ENCODE results near the gene CRYL1. TPM values are rescaled to one million over a fixed set of nuclear protein-coding genes. Genes with fewer than 3 reads are reported as not detected.

Gene CRYL1
- total RNA-seq, 1 donor from 2014 or later, result 9.0 TPM

- intact Hi-C loops (cut with micrococcal nuclease), result no loop called here
Measured at GRCh38 chr13:20534038-20534608, 8.5 kb upstream of the CRYL1 start.

GRCh38 chr13:20528452-20528851 lies 2.8 kb upstream of the CRYL1 start:
- intact Hi-C loops (cut with micrococcal nuclease), result loop anchor here (5.0 kb wide), 2 partner anchors 116 to 746 kb away; partner anchors contain the start of gene PSPC1

- intact Hi-C loops (cut with micrococcal nuclease), result loop anchor here (1.0 to 5.0 kb wide), 7 partner anchors 31 to 1077 kb away; partner anchors contain the start of genes EEF1AKMT1, IFT88 and PSPC1
Measured at GRCh38 chr13:20526664-20527063, 1.0 kb upstream of the CRYL1 start.

- intact Hi-C loops (cut with micrococcal nuclease), result loop anchor here (1.0 to 5.0 kb wide), 4 partner anchors 113 to 743 kb away; partner anchors contain the start of genes PSPC1 and XPO4
Measured at GRCh38 chr13:20525144-20525600, 485 bp downstream of the CRYL1 start.

DNA sequence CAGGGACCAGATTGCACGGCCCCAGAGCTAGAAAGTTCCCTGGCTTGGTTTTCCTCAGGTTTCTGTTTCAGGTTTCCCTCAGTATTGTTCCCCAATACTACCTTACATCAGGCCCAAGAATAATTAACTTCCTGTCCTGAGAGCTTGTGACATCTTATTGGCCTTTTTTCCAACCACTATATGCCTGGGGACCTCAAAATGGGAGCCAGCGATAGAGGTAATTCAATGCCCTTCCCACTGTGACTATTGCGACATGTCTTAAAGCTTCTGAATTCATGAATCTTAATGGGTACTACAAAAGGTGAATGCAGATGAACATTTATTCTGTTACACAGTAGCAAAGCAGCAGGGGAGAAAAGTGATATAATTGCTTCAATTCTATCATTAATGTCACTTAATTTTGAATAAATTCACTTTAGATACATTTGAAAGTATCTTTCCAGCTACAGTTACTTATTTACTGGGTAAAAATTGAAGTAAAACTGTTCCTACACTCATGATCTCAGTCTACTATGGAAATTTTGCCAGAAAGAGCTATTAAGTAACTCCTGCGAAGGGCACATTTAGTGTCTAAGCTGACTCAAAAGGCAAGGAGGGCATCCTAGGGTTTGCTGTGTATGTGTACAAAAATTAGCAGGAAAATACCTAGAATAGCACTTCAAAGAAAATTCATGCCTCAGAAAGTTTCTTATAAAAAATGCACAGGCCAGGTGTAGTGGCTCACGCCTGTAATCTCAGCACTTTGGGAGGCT lies 4.1 kb downstream of the CRYL1 start:
- intact Hi-C loops (cut with micrococcal nuclease), result no loop called here

DNA sequence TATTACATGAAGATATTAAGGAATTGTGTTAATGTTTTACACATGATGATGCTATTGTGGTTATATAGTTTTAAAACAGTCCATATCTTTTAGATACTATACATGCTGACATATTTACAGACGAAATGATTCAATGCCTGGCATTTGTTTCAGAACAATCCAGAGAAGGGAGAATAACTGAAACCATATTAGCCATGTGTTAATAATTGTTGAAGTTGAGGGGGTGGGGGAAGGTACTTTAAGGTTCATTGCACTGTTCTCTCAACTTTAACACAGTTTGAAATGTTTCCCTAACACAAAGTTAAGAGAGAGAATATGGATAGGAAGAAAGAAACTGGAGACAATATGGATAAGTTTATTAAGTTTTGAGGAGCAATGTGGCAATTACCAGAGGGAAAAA lies 5.8 kb downstream of the CRYL1 start:
- intact Hi-C loops (cut with micrococcal nuclease), result no loop called here

DNA sequence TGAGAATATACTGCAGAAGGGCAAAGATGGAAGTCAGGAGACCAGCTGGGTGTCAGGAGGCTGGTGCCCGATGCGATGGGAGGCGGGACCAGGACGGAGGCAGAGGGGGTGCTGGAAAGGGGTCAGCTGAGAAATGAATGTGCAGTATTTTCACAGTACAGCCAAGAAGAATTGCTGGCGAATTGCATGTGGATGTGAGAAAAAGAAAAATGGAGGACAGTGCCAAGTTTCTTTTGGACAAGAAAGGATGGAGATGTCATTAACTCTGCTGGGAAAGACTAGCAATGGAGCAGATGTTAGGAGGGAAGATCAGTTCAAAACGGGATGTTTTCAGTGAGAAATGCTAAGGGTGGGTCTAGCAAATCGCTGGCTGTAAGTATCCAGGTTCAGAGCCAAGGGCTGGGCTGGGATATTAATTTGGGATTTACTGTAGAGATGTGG lies 7.0 kb downstream of the CRYL1 start:
- intact Hi-C loops (cut with micrococcal nuclease), result no loop called here

DNA sequence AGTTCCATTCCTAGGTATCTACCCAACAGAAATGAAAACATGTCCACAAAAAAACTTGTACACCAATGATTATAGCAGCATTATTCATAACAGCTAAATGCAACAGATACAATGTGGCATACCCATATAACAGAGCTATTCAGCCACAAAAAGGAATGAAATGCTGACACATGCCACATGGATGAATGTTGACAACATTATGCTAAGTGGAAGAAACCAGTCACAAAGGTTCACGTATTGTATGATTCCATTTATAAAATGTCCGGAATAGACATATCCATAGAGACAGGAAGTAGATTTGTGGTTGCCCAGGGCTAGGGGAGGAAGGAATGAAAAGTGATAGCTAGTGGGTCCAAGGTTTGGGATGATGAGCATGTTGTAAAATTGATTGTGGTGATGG lies 10.8 kb downstream of the CRYL1 start:
- intact Hi-C loops (cut with micrococcal nuclease), result no loop called here

GRCh38 chr13:20513466-20513995 lies 12.1 kb downstream of the CRYL1 start:
- intact Hi-C loops (cut with micrococcal nuclease), result no loop called here

- intact Hi-C loops (cut with micrococcal nuclease), result no loop called here
Measured at GRCh38 chr13:20512042-20512683, 13.5 kb downstream of the CRYL1 start.

- intact Hi-C loops (cut with micrococcal nuclease), result no loop called here
Measured at GRCh38 chr13:20506696-20507095, 19.0 kb downstream of the CRYL1 start.

DNA sequence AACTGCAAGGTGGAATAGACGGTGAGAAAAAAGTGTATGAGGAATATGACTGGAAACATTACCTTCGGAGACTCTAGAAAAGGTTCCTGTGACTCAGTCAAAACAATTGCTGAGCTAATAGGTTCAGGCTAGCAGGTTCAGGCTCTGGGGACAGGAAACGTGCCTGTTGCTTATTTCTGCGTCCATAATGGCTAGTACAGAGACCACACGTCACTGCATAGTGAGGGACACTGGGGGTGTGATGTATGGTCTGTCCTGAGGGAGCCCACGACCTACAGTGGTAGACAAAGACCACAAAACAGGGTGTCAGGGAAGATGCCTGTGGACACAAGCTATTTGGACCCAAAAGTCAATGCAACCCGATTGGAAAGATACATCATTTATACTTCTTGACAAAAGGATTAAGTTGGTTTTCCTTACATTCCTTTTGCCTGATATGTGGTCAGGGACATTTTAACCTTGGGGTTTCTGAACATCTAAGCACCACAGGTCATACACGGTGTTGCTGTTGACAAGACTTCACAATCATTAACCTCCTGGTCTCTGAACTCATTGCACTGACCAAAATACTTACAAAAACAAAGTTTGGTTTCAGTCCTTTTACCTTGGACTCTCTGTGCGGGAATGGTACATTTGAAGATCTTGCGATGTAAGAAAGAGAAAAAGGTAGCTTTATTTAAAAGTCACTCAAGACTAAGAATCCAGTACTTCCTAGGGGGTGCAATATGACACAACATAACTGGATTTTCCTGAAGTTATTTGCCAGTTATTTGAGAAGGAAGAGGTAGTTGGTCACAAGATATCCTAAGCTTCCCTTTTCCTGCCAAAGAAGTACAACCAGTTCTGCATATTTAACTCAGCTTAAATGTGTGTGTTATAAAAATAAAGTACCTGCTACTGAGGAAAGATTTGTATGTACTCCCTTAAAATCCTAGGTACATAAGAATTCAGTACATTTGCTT lies 20.0 kb downstream of the CRYL1 start:
- intact Hi-C loops (cut with micrococcal nuclease), result no loop called here

GRCh38 chr13:20503088-20504083 lies 22.3 kb downstream of the CRYL1 start:
- intact Hi-C loops (cut with micrococcal nuclease), result no loop called here

- intact Hi-C loops (cut with micrococcal nuclease), result no loop called here
Measured at GRCh38 chr13:20501592-20501991, 24.1 kb downstream of the CRYL1 start.

DNA sequence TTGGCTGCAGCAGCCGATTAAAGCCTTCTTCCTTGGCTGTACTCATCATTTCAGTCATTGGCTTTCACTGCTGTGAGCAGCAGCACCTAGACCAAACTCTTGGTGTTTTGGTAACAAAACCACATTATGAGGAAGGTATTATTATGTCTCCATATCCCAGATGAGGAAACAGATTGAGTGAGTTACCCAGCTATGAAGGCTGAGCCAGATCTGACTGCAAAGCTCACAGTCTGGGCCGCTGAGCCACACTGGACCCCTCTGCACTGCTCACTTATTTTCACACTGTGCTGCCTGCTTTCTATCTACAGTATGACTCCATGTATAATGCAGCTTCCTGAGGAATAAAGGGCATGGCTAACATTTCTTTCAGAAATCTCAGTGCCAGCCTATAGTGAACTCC lies 24.5 kb downstream of the CRYL1 start:
- intact Hi-C loops (cut with micrococcal nuclease), result no loop called here

DNA sequence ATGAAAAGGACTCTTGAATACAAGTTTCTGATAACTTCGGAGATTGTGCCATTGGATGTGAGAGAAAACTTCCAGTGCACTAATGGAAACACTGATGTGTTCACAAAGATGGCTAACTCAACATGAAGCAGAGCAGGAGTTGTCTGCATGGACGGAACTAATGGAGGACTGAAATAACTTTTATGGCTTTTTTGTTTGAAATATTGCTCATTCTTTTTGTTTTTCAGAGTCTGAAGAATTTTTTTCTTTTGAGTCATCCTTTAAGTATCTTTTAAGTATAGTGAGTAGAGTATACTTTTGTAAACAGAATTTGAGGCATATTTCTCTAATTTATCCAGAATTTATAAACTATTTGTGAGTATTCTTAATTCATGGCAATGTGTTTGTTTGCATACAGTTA lies 25.7 kb downstream of the CRYL1 start:
- intact Hi-C loops (cut with micrococcal nuclease), result loop anchor here (5.0 kb wide), 1 partner anchor 977 kb away; no protein-coding TSS in a partner anchor

DNA sequence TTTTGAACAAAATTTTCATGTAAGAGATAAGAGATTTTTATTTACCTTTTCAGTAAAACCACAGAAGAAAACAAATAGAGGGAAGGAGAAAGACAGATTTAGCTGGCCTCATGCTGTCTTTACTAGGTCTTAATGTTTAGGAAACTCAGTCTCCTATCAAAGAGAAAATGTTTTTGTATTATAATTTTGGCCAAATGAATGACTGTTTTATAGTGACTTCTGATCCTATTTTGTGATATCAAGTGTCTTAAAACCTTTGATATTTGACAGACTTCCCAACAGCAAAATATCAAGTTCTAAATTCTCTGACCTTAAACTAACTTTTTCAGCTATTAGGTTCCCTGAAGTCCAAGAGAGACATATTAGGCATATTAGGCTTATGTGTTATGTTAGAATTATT lies 27.0 kb downstream of the CRYL1 start:
- intact Hi-C loops (cut with micrococcal nuclease), result loop anchor here (5.0 kb wide), 1 partner anchor 979 kb away; no protein-coding TSS in a partner anchor

DNA sequence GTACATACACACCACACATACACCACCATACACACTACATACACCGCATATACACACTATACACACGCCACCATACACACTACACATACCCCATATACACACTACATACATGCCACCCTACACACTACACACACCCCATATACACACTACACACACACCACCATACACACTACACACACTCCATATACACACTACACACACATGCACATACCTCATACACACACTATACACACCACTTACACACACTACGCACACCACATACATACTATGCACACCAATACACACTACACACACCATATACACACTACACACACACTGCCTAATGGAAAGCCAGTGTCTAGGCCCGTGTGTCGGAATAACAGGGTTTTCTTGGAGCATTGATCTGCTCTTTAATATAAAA lies 27.5 kb downstream of the CRYL1 start:
- intact Hi-C loops (cut with micrococcal nuclease), result loop anchor here (5.0 kb wide), 1 partner anchor 979 kb away; no protein-coding TSS in a partner anchor
